Measurements from ENCODE around the gene RAB6B. TPM values are rescaled to one million over a fixed set of nuclear protein-coding genes. Genes with fewer than 3 reads are reported as not detected.

The RAB6B gene
- total RNA-seq, 1 donor, result 0.36 TPM

DNA sequence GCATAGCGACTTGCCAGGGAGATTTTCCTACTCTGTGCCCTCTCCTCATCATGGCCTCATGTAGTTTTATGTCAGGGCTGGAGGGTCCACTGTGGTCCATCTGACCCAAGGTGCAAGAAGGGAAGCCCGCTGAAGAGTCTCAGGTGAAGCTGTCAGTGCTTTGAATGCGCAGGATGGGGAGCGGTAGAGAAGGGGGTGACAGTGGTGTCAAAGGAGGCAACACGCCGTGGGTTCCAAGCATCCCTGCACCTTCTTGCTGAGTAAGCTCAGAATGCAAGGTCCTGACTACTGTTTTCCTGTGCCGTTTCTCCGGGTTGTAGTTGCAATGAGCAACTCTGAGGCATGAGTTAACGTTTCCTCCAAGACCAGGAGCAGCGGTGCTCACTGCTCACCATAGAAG, 44.9 kb upstream of the RAB6B start:
- DNase-seq (ENCODE audit: low read depth), result no peak
- TF ChIP-seq, protein P1, sequence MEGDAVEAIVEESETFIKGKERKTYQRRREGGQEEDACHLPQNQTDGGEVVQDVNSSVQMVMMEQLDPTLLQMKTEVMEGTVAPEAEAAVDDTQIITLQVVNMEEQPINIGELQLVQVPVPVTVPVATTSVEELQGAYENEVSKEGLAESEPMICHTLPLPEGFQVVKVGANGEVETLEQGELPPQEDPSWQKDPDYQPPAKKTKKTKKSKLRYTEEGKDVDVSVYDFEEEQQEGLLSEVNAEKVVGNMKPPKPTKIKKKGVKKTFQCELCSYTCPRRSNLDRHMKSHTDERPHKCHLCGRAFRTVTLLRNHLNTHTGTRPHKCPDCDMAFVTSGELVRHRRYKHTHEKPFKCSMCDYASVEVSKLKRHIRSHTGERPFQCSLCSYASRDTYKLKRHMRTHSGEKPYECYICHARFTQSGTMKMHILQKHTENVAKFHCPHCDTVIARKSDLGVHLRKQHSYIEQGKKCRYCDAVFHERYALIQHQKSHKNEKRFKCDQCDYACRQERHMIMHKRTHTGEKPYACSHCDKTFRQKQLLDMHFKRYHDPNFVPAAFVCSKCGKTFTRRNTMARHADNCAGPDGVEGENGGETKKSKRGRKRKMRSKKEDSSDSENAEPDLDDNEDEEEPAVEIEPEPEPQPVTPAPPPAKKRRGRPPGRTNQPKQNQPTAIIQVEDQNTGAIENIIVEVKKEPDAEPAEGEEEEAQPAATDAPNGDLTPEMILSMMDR (IDR thresholded peaks at IDR 0.05; ENCODE audit: insufficient read depth, low read length), result no peak
- H3K4me3 ChIP-seq (ENCODE audit: low read depth, low read length), result no peak overlapping the region

GRCh38 chr3:133939463-133939835, 43.8 kb upstream of the RAB6B start:
- TF ChIP-seq, protein P1 (IDR thresholded peaks at IDR 0.05; ENCODE audit: insufficient read depth, low read length), result no peak
- no peak overlapping the region for H3K4me3 ChIP-seq (ENCODE audit: low read depth, low read length)
- DNase-seq (ENCODE audit: low read depth), result no peak

DNA sequence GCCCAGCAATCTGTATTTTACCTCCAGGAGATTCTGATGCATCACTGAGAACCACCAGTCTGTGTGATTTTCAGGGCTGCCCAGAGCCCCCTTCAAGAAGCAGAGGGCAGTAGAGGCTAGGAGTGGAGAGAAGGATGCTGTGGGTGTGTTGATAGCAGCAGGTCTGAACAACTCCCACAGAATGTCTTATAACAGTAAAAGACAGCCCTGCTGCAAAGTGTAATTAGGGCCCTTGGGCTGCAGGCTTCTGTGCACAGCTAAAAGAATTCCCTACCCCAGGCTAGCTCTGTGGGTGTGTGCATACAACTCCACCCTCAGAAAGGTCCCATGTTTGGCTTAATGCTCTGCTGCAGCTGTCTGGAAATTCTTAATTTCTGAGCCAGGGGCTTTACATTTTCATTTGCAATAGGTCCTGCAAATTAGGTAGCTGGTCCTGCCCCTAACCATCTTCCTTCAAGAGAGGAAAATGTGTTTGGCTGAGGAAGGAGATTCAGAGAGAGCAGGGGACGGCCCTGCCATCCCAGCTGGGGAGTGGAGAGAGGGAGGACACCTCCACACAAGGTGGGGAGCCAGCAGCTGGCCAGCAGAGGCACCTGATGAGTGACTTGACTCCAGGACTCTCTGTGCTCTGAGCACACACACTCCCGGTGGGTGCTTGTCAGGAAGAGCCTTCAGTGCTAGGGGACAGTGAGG, 43.2 kb upstream of the RAB6B start:
- DNase-seq (ENCODE audit: low read depth), result no peak
- TF ChIP-seq, protein P1 (IDR thresholded peaks at IDR 0.05; ENCODE audit: insufficient read depth, low read length), result no peak
- no peak overlapping the region for H3K4me3 ChIP-seq (ENCODE audit: low read depth, low read length)

DNA sequence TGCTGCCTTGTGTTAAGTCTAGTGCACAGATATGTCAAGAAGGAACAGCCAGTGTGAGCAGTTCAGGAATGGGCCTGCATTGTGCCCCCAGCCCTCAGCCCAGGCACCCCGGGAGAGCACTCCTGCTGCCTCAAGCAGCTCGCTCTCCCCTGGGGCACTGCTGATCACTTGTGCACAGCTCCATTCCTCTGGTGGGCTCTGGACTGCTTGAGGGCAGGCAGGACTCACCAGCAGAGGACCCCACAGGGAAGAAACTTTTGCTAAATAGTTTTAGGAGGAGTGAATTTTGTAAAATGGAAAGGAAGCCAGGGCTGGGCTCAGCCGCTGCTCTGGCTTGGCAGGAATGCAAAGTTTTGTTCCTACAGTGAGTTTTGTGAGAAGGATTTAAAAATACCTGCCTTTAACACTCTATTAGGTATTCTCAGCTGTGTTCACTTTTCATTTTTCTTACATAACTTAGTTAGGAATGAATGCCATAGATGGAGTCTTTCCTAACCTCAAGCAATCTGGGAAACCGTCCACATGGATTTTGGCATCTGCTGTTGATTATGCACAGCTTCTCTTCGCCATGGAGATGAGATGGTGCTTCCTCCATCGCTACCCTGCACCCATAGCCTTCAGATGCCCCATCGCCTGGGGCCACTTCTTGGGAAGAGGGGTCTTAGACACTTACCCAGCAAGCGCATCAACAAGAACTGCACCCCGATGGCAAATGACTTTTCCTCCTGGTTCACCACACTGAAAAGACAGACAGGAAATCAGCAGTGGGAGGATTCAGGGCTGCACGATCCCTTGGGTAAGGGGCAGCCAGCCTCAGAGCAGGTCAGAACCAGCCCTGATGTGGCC, 42.3 kb upstream of the RAB6B start:
- TF ChIP-seq, protein P1 (IDR thresholded peaks at IDR 0.05; ENCODE audit: insufficient read depth, low read length), result no peak
- H3K4me3 ChIP-seq (ENCODE audit: low read depth, low read length), result no peak overlapping the region
- DNase-seq (ENCODE audit: low read depth), result peak; percentile 90

- H3K4me3 ChIP-seq (ENCODE audit: low read depth, low read length), result no peak overlapping the region
- TF ChIP-seq, protein P1 (IDR thresholded peaks at IDR 0.05; ENCODE audit: insufficient read depth, low read length), result no peak
- no peak for DNase-seq (ENCODE audit: low read depth)
These were observed 41.5 kb upstream of the RAB6B start for GRCh38 chr3:133937061-133937686.

- H3K4me3 ChIP-seq (ENCODE audit: low read depth, low read length), result no peak overlapping the region
- no peak for DNase-seq (ENCODE audit: low read depth)
- TF ChIP-seq, protein P1 (IDR thresholded peaks at IDR 0.05; ENCODE audit: insufficient read depth, low read length), result no peak
These were observed 40.4 kb upstream of the RAB6B start for GRCh38 chr3:133935843-133936769.
